K562 treated with DMSO at 1 percent for 12 hours (cell line): ENCODE measurements around the gene BOLL. TPM values are rescaled to one million over a fixed set of nuclear protein-coding genes. Genes with fewer than 3 reads are reported as not detected.

Experiments
- total RNA-seq: library from RNA; unstranded; fragments of 300-600 nt; gene quantifications from 2 replicates; pipeline ENCODE4 v1.2.3, GENCODE V29; 2022; ENCODE audit not compliant: insufficient read depth

The BOLL gene, protein sequence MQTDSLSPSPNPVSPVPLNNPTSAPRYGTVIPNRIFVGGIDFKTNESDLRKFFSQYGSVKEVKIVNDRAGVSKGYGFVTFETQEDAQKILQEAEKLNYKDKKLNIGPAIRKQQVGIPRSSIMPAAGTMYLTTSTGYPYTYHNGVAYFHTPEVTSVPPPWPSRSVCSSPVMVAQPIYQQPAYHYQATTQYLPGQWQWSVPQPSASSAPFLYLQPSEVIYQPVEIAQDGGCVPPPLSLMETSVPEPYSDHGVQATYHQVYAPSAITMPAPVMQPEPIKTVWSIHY
- 1.1 TPM in 1 of 2 replicates, not detected in the other for total RNA-seq

DNA sequence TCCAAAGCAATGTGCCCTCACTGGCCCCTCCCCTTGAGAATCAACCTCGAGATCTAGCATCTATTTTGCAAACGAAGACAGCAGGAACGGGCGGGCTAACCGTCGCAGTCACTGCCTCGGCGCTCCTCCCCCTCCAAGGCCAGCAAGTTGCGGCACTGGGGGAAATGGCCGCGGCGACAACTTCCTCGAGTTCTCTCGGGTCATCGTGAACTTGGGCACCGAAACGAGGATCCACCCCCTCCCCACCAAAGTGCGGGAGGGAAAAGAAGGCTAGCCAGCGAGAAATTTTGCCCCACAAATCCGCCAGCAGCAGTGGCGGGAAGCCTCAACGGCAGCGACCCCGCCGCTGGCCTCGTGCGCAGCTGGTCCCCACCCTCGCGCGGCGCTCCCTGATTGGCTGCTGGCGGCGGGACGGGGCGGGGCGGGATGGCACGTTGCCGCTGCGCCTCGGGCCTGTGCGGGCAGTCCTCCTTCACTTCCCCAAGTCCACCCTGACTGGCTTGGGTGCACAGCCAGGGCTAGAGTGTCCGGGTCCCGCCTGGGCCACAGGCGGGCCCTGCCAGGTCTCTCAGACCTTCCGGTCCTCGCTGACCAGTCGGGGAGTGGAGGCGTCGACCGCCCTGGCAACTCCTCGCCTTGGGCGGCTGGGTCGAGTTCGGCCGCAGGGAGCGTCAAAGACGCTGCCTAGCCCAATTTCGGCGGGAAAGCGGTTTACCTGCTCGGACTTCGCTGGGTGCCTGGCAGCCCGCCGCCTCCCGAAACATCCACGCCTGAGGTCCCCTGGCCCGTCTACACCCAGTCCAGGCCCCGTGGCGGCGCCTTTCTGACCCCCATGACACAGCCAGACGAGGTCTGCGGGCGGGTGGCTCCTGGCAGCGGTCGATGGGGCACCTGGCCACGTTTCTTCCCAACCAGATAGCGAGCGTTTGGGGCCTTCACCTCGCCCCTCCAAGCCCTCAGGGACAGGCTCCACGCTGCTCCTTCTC, at the start of gene BOLL:
BOLL (minus strand) TSS at position 364 of the 986 bp plus-strand sequence. CDS start 3,469 bp downstream, outside the sequence.

DNA sequence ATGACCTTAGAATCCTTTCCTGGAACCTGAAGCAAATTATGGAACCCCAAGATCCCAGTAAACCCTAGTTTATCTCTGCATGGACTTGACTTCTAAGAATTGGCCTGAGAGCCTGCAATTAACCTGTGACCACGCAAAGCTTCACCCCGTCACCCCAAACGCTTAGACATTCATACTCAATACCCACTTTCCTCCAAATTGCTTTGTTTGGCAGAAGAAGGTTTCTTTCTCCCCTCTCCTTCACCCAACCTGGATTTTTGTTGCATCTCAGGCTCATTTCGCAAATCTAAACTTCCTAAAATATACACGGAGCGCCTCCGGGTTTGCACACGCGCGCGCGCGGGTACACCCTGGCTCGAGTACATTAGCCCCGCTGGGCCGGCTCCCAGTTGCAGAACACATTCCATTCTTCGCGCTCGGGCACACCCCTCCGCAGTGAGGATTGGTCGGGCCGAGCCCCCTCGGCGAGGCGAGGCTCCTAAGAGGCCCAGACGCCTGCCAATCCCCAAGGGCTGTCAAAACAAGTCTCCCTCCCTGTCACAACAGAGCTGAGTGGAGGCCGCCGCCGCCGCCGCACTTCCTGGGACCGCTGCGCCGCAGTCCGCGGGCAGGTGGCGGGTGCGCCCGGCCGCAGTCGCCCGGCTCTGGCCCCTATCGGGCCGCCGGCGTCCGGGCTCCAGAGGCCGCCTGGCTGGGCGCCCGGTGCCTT, 19.1 kb upstream of the BOLL start, which contains the start of gene PLCL1:
PLCL1 (plus strand) TSS at position 545 of the 709 bp plus-strand sequence.

DNA sequence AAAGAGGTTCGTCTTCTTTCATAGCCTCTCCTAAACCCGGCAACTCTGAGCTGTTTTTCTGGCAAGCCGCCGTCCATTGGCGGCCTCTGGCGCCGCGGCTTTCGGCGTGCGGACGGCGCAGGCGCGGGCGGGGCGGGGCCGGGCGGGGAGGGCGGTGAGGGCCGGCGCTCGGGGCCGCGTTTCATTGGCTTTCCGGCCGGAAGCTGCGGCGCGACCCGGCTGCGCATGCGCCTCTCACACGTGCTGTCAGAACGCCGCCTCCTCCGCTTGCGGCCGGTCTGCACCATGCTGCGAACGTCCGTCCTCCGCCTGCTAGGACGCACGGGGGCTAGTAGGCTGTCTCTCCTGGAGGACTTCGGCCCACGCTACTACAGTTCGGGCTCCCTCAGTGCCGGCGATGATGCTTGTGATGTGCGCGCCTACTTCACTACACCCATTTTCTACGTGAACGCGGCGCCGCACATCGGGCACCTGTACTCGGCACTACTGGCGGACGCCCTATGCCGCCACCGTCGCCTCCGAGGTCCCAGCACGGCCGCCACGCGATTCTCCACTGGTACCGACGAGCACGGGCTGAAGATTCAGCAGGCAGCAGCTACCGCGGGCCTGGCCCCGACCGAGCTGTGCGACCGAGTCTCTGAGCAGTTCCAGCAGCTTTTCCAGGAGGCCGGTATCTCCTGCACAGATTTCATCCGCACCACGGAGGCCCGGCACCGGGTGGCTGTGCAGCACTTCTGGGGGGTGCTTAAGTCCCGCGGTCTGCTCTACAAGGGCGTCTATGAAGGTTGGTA, 79.8 kb downstream of the BOLL start, which contains the start of gene MARS2:
MARS2 (plus strand) TSS at position 249 of the 791 bp plus-strand sequence; CDS start at position 286, 37 bp downstream.

Other genes starting within 250 kb of the BOLL start
- 0.35 TPM in 1 of 2 replicates, not detected in the other for gene RFTN2, start 109.7 kb downstream of the BOLL start, total RNA-seq
- 4.2 and 7.7 TPM in 2 replicates for gene MARS2, start 80.0 kb downstream of the BOLL start, total RNA-seq
- gene PLCL1, start 19.3 kb upstream of the BOLL start, total RNA-seq = 2.4 and 8.9 TPM in 2 replicates